Gastroesophageal sphincter (tissue), 3 donors: ENCODE results near the gene COX8C.

Experiments used
- POLR2A ChIP-seq, 2 donors: fragments of 450-650 bp; IDR thresholded peaks; one replicate each; pipeline ENCODE4 v1.6.1; 2017; ENCODE audit warnings: antibody characterized with exemption in 2 of 2, mild to moderate bottlenecking in 2 of 2, moderate library complexity in 1 of 2
- POLR2AphosphoS5 ChIP-seq: sonication (generic); formaldehyde crosslinking; IDR thresholded peaks from one replicate; pipeline ENCODE4 v1.6.1; 2017; ENCODE audit warnings: antibody characterized with exemption
- TF ChIP-seq, protein P1 (sequence below), 4 experiments: fragments of 200-600 bp in 2 of 4; fragments of 450-650 bp in 2 of 4; sonication (generic) in 1 of 4; IDR thresholded peaks; one replicate each; pipeline ENCODE4 v1.5.1; 2017 to 2019; ENCODE audit warnings: antibody characterized with exemption in 4 of 4, mild to moderate bottlenecking in 2 of 4, moderate library complexity in 2 of 4

DNA sequence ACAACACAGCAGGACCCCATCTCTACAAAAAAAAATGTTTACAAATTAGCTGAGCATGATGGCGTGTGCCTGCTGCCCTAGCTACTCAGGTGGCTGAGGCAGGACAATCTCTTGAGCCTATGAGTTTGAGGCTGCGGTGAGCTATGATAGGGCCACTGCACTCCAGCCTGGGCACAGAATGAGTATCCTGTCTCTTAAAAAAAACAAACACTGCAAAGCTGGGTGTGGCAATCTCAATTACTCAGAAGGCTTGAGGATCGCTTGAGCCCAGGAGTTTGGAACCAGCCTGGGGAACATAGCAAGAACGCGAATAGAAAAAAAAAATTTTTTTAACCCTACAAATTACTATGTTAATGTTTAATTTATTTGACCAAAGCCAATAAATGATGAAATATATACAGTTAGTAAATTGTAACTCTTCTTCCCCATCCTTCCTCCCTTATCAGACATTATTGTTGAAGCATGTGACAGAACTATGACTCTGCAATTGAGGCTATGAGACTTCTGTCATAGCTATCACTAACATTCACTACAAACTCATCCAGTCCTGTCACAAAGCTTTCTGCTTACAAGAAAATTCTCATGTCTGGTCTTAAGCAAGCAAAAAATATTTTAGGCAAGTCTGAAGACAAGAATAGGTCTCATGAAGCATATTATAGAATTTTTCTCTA is 23.9 kb upstream of the COX8C start:
- TF ChIP-seq, protein P1, sequence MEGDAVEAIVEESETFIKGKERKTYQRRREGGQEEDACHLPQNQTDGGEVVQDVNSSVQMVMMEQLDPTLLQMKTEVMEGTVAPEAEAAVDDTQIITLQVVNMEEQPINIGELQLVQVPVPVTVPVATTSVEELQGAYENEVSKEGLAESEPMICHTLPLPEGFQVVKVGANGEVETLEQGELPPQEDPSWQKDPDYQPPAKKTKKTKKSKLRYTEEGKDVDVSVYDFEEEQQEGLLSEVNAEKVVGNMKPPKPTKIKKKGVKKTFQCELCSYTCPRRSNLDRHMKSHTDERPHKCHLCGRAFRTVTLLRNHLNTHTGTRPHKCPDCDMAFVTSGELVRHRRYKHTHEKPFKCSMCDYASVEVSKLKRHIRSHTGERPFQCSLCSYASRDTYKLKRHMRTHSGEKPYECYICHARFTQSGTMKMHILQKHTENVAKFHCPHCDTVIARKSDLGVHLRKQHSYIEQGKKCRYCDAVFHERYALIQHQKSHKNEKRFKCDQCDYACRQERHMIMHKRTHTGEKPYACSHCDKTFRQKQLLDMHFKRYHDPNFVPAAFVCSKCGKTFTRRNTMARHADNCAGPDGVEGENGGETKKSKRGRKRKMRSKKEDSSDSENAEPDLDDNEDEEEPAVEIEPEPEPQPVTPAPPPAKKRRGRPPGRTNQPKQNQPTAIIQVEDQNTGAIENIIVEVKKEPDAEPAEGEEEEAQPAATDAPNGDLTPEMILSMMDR (IDR thresholded peaks at IDR 0.05), result no peak
- TF ChIP-seq POLR2AphosphoS5 (no peak), POLR2A (IDR thresholded peaks at IDR 0.05) (no peak)
